Pulmonary artery endothelial cell (primary cell): ENCODE measurements around the gene BLM. TPM values are rescaled to one million over a fixed set of nuclear protein-coding genes. Genes with fewer than 3 reads are reported as not detected.
"Not testable (repeated sequence)": the region's sequence is repeated elsewhere in the genome, so short reads cannot be mapped to it uniquely, and the experiment has no call there.

Experiments
- DNase-seq: peaks from one replicate; pipeline ENCODE4 v3.0.0-alpha.2; 2011; ENCODE audit warnings: low read depth, low spot score
- total RNA-seq: library from RNA; depleted of rRNA; stranded (reverse); fragments of >200 nt; gene quantifications from 2 replicates; pipeline ENCODE4 v1.2.3, GENCODE V29; 2014

Gene BLM
- total RNA-seq, 1 donor from 2014 or later = 6.5 TPM

DNA sequence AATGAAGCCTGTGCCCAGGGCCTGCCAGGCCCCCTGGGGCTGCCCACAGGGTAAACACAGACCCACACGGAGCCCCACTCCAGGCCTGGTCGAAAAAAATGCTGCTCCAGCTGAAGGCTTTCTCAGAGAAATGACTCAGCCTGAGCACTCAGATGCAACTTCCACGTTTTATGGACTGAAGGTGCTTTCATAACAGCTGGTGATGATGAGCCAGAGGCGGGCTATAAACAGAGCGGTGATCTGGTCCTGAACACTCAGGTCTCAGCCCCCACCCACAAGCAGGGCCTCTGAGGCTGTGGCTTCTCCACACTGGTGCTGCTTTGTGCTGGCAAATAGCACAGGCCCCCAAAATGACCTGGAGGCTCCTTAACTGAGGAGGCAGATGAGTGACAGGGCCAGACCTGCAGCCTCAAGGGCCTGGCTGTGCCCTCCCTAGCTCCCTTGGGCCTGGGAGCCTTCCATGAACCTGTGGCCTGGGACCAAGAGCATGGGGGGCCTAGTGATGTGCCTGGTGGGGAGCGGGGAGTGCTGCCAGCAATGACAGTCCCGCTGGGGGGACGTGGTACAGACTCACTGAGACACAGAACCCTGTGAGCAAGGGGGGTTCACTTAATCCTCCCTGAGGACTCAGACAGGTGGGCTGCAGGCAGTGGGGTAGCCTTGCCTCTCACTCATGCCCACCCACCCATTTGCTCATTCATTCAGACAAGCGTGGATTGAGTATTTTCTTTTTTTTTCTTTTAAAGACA lies 128.2 kb downstream of the BLM start:
- DNase-seq = no peak

- DNase-seq = not testable (repeated sequence)
These were observed 132.3 kb downstream of the BLM start for GRCh38 chr15:90849424-90849823.

DNA sequence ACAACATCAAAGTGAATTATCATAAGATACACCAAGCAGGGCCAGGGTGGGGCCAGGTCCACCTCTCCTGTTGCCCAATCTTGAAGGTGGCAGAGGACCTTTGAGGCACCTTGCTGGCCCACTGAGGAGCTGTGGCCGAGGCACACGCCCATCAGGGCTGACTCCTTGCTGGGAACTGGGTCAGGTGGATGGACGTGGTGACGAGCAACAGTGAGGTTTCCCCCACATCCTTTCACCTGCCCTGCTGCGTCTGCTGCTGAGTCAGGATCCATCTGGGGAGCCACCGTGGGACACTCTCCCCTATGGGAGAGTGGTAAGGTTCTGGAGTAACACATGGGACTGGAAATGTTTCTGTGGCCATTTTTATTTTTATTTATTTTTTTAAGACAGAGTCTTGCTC lies 134.0 kb downstream of the BLM start:
- no peak for DNase-seq

GRCh38 chr15:90851940-90852339 lies 134.8 kb downstream of the BLM start:
- DNase-seq = no peak

DNA sequence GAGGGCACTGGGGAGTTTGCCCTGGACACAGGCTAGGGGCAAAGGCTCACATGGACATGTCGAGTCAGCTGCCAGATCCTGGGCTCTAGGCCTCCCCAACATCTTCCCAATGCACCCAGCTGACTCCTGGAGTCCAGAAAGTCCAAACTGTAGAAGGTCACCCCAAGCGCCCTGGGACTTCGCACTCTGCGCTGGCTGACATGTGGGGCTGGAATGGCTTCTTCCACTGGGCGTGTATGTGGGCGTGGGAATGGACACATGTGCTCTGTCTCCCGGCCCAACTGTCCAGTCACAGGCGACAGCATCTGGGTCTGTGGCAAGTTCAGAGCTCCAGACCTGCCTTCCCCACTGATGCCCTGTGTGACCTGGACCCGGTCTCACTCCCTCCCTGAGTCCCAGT lies 138.0 kb downstream of the BLM start:
- no peak for DNase-seq

DNA sequence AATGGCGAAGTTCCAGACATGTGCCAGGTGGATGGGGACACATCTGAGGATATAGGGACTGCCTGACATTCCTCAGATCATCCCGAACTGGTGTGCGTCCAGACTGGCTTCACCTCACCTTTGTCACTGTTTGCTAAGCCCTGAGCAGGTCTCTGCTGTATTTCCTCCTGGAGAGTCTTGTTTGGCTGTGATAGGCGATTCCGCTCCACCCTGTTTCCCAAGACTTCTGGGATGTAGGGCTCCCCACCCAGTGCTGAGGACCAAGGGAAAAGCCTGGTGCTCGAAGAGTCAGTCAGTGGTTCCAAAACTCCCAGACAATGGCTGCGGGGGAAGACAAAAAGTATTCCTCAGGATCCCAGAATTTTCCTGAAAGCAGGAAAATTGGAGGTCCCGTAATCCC lies 140.2 kb downstream of the BLM start:
- no peak for DNase-seq

DNA sequence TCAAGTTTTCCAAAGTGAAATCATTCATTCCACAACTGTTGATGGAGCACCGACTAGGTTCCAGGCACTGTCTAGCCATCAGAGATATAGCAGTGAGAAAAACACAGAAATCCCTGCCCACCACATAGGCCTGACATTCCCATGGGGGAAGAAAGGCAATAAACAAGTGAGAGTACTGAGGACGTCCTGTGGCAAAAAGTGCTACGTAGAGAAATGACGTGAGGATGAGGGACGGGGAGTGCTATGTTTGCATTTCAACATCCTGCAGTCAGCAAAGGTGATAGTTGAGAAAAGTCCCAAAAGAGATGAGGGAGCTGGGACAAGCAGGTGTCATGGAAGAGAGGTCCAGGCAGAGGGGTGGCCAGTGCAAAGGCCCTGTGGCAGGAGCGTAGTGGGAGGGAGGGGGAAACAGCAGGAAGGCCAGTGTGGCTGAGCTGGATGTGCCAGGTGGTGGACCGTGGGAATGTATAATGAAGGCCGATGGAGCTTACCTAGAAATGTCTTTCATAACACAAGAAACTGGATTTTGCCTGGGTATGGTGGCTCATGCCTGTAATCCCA lies 140.8 kb downstream of the BLM start:
- DNase-seq = no peak

DNA sequence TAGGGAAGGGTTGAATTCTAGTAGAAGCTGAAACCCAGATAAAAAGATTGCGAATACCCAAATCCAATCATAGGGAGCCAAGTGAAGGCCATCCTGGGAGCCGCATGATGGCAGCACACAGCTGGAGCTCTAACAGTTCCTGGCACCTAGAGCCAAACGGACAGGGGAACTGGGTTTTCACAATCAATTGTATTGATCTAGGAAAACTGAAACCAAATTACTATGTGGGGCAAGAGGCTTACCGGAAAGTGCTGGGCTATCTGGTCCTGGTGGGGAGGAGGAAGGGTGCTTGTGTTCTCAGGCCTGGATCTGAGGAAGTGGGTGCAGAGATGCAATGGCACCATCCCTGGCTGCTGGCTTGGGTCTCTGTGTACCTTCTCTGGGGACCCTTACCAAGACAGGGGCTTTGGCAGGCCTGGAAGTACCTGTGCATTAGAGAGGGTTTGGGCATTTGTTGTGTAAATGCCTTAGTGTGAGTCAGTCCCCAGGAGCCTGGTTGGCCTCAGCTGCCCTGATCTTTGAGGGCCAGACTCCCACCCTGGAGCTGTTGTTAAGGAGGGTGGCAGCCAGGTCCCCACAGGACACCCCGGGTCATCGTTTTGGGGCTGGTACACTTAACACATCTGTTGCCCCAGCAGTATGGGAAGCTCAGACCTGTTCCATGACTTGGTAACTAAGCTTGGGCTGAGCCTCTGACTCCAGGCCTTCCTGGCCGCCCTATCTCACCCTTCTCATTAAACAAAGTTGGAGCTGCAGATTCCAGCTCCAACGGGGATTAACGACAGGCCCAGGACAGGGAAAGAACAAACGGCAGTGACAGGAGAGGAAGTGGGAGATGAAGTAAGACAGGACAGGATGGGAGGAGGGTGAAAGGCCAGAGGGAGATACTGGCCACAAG lies 142.3 kb downstream of the BLM start:
- DNase-seq = no peak

- no peak for DNase-seq
These were observed 143.3 kb downstream of the BLM start for GRCh38 chr15:90860450-90860849.

DNA sequence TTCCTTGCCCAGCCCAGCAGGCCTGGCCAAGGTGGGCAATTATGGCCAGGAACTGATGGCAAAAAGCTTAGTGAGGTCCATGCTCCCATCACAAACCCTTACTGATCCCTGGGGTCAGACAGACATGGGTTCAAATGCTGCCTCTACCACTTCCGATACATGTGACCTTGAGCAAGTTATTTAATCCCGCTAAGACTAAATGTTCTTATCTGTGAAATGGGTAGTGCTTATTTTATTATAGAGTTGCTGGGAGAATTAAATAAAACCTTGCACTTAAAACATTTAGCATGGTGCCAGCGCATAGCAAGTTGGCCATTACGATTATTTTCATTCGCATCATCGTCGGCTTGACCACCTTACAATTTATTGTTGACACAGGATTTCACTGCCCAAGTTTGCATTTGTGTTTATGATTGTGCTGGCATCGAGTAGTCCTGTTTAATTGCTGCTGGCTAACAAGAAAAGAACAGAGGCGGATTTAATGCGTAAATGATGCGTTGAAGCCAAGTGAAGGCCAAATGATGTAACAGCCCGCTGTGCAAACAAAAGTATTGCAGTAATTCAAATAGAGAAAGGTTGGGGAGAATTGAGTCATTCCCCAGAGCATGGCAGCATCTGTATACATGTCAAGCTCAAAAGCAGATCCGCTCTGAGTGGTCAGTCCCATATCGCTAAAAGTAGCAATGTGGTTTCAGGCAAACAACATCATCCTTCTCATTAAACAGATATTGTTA lies 144.0 kb downstream of the BLM start:
- DNase-seq = no peak

DNA sequence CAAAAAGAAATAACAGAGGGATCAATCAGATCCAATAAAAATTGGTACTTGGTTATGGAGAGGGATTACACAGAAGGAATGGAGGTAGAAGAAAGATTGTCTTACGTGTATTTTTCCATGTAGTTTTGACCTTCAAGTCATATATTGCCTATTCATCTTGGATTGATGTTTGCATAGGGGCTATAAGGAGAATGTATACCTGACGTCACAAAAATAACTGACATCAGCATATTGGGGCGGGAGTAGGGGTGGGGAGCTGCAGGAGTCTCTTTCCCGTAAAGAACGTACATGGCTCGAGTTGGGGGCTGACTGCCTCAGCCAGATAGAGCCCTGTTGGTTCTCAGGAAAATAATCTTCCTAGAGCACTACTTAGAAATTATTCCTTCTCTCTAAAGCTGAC lies 145.3 kb downstream of the BLM start:
- DNase-seq = no peak

DNA sequence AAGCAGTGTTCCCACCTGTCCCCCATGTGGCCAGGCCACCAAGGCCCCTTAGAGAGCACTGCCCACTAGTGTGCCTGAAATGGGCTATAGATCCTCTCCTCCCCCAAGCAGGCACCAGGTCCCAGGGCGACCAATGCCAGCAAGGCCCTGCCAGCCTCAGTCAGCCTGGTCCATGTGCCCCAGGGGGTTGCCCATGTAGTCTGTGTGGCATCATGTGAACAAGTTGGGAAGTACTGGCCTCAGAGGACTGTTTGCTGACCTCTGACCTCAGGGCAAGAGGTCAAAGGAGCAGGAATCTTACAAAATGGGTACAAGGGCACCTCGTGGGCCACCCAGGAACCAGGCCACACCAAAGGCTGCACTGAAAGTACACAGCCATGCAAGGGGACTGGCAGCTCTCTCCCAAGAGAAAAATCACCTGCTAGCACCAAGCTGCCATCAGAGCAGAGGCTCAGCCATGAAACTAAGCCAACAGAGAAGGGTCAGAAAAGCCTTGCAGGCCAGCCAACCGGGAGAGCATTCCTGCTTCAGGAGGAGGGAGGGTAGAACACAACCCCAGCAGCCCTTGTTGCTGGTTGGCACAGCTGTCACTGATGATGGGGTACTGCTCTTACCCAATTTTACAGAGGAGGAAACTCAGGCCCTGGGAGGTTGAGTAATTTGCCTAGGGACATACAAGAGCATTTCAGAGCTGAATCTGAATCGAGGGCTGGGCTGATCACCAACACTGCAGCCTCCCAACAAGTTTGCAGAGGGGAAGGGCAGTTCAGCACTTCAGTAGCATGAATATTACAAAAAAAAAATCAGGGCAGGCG lies 146.0 kb downstream of the BLM start:
- no peak for DNase-seq

GRCh38 chr15:90863987-90864386 lies 146.8 kb downstream of the BLM start:
- no peak for DNase-seq

- DNase-seq = no peak
These were observed 147.4 kb downstream of the BLM start for GRCh38 chr15:90864507-90864906.

GRCh38 chr15:90865702-90866101 lies 148.6 kb downstream of the BLM start:
- DNase-seq = no peak

Other genes with a start within 250 kb of the BLM start
- gene CRTC3, start 187.4 kb upstream of the BLM start, total RNA-seq = 8.1 and 8.6 TPM in 2 replicates
- gene FURIN, start 151.2 kb downstream of the BLM start, total RNA-seq = 69.8 and 73.1 TPM in 2 replicates
- gene FES, start 167.2 kb downstream of the BLM start, total RNA-seq = 60.5 and 76.2 TPM in 2 replicates
- 19.8 and 31.8 TPM in 2 replicates for gene MAN2A2, start 186.0 kb downstream of the BLM start, total RNA-seq
- 17.1 and 17.7 TPM in 2 replicates for gene HDDC3, start 215.2 kb downstream of the BLM start, total RNA-seq
- 129 and 143 TPM in 2 replicates for gene UNC45A, start 217.9 kb downstream of the BLM start, total RNA-seq
- gene RCCD1, start 237.5 kb downstream of the BLM start, total RNA-seq = 9.5 and 10.7 TPM in 2 replicates